Neural progenitor cell (in vitro differentiated cells): Measurements from ENCODE around the gene EFL1. TPM values are rescaled to one million over a fixed set of nuclear protein-coding genes. Genes with fewer than 3 reads are reported as not detected.
"Not testable (repeated sequence)": the region's sequence is repeated elsewhere in the genome, so short reads cannot be mapped to it uniquely, and the experiment has no call there.

Source experiments
- DNase-seq: peaks from one replicate; pipeline ENCODE4 v3.0.0-alpha.2; 2016; ENCODE audit warnings: low spot score
- H2AFZ ChIP-seq: fragments of 200-600 bp; sonication (generic); replicated peaks from 2 replicates; pipeline ENCODE4 v1.6.1; 2016; ENCODE audit warnings: antibody characterized with exemption
- H3F3A ChIP-seq: fragments of 200-600 bp; sonication (generic); 2 replicates; pipeline ENCODE4 v1.6.1; 2016; ENCODE audit warnings: antibody characterized with exemption, low read depth
- H3K27ac ChIP-seq: fragments of 200-600 bp; sonication (generic); 2 replicates; pipeline ENCODE4 v1.5.1; 2016; ENCODE audit warnings: mild to moderate bottlenecking
- H3K27me3 ChIP-seq: fragments of 200-600 bp; sonication (generic); 2 replicates; pipeline ENCODE4 v1.6.1; 2016; ENCODE audit warnings: mild to moderate bottlenecking, moderate library complexity
- H3K36me3 ChIP-seq: fragments of 200-600 bp; sonication (generic); 2 replicates; pipeline ENCODE4 v1.5.1; 2016
- H3K4me1 ChIP-seq: fragments of 200-600 bp; sonication (generic); 2 replicates; pipeline ENCODE4 v1.6.1; 2016; ENCODE audit warnings: mixed run types
- H3K4me2 ChIP-seq: fragments of 200-600 bp; sonication (generic); 2 replicates; pipeline ENCODE4 v1.6.1; 2016
- H3K4me3 ChIP-seq: fragments of 200-600 bp; sonication (generic); 2 replicates; pipeline ENCODE4 v1.5.1; 2016
- H3K79me2 ChIP-seq: fragments of 200-600 bp; sonication (generic); 2 replicates; pipeline ENCODE4 v1.6.1; 2016; ENCODE audit warnings: low read depth
- H3K9ac ChIP-seq: fragments of 200-600 bp; sonication (generic); 2 replicates; pipeline ENCODE4 v1.6.1; 2016
- H3K9me3 ChIP-seq: fragments of 200-600 bp; sonication (generic); 2 replicates; pipeline ENCODE4 v1.5.1; 2016; ENCODE audit warnings: low read depth
- H4K20me1 ChIP-seq: fragments of 200-600 bp; sonication (generic); 2 replicates; pipeline ENCODE4 v1.6.1; 2016; ENCODE audit warnings: low read depth
- H3K27ac Mint-ChIP-seq: 3 replicates; pipeline ENCODE4 v1.8.0; 2021; ENCODE audit warnings: mixed read lengths
- H3K27me3 Mint-ChIP-seq: 2 replicates; pipeline ENCODE4 v1.8.0; 2022; ENCODE audit warnings: low read depth, mild to moderate bottlenecking, inconsistent platforms, moderate library complexity, mixed read lengths; ENCODE audit not compliant: insufficient read depth
- H3K36me3 Mint-ChIP-seq: 3 replicates; pipeline ENCODE4 v1.8.0; 2021; ENCODE audit warnings: mixed read lengths
- H3K4me1 Mint-ChIP-seq: 3 replicates; pipeline ENCODE4 v1.8.0; 2021; ENCODE audit warnings: mixed read lengths
- H3K4me3 Mint-ChIP-seq: 3 replicates; pipeline ENCODE4 v1.8.0; 2021; ENCODE audit warnings: mild to moderate bottlenecking, moderate library complexity, mixed read lengths
- H3K9me3 Mint-ChIP-seq: 3 replicates; pipeline ENCODE4 v1.8.0; 2020; ENCODE audit warnings: mixed read lengths
- EZH2 ChIP-seq: fragments of 200-600 bp; sonication (generic); IDR thresholded peaks from 2 replicates; pipeline ENCODE4 v1.6.1; 2017; ENCODE audit warnings: antibody characterized with exemption, mild to moderate bottlenecking, moderate library complexity
- EZH2phosphoT487 ChIP-seq: fragments of 200-600 bp; sonication (generic); IDR thresholded peaks from 2 replicates; pipeline ENCODE4 v1.6.1; 2017; ENCODE audit warnings: antibody characterized with exemption
- total RNA-seq: library from RNA; depleted of rRNA; stranded (reverse); fragments of >200 nt; gene quantifications from 2 replicates; pipeline ENCODE4 v1.2.3, GENCODE V29; 2015; ENCODE audit warnings: low replicate concordance
- TF ChIP-seq, protein P1 (sequence below): fragments of 200-600 bp; sonication (generic); IDR thresholded peaks from 2 replicates; pipeline ENCODE4 v1.5.1; 2017; ENCODE audit warnings: antibody characterized with exemption, mild to moderate bottlenecking

The EFL1 gene
- total RNA-seq, 1 donor from 2014 or later, result 42.4 TPM

DNA sequence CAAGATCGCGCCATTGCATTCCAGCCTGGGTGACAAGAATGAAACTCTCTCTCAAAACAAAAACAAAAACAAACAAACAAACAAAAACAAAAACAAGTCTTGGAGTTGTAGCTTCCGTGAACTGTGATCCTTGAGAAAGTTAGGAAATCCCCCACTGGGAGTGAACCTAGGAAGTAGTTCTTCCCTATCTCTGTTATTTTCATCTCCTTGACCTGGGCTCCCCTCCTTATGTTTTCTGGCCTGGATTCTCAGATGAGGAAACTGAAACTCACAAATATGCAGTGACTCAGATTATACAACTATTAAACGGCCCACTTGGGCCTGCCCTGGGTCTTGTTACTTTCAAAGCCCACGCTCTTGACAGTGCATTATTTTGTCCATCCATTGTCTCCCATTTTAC lies 29.7 kb upstream of the EFL1 start:
- no peak for DNase-seq
- no peak overlapping the region for H3K9ac ChIP-seq
- no peaks in the 10 kb centered on the region for H3F3A ChIP-seq
- H3K4me3 Mint-ChIP-seq, result no peak overlapping the region
- H4K20me1 ChIP-seq, result no peaks in the 10 kb centered on the region
- no peak overlapping the region for H2AFZ ChIP-seq
- no peaks in the 10 kb centered on the region for H3K9me3 ChIP-seq
- peaks cover 11% of the 10 kb centered on the region for H3K9me3 Mint-ChIP-seq
- peaks cover 12% of the 10 kb centered on the region for H3K4me1 ChIP-seq
- H3K36me3 Mint-ChIP-seq, result no peaks in the 10 kb centered on the region
- peaks cover 3% of the 10 kb centered on the region for H3K27me3 Mint-ChIP-seq
- TF ChIP-seq, protein P1, sequence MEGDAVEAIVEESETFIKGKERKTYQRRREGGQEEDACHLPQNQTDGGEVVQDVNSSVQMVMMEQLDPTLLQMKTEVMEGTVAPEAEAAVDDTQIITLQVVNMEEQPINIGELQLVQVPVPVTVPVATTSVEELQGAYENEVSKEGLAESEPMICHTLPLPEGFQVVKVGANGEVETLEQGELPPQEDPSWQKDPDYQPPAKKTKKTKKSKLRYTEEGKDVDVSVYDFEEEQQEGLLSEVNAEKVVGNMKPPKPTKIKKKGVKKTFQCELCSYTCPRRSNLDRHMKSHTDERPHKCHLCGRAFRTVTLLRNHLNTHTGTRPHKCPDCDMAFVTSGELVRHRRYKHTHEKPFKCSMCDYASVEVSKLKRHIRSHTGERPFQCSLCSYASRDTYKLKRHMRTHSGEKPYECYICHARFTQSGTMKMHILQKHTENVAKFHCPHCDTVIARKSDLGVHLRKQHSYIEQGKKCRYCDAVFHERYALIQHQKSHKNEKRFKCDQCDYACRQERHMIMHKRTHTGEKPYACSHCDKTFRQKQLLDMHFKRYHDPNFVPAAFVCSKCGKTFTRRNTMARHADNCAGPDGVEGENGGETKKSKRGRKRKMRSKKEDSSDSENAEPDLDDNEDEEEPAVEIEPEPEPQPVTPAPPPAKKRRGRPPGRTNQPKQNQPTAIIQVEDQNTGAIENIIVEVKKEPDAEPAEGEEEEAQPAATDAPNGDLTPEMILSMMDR, result no peak
- TF ChIP-seq EZH2phosphoT487 (no peak), EZH2 (no peak)
- no peaks in the 10 kb centered on the region for H3K36me3 ChIP-seq
- no peak overlapping the region for H3K4me2 ChIP-seq
- H3K27me3 ChIP-seq, result no peaks in the 10 kb centered on the region
- H3K79me2 ChIP-seq, result no peaks in the 10 kb centered on the region
- H3K4me1 Mint-ChIP-seq, result peaks cover 9% of the 10 kb centered on the region
- no peak overlapping the region for H3K27ac Mint-ChIP-seq
- no peak overlapping the region for H3K27ac ChIP-seq
- H3K4me3 ChIP-seq, result no peak overlapping the region

DNA sequence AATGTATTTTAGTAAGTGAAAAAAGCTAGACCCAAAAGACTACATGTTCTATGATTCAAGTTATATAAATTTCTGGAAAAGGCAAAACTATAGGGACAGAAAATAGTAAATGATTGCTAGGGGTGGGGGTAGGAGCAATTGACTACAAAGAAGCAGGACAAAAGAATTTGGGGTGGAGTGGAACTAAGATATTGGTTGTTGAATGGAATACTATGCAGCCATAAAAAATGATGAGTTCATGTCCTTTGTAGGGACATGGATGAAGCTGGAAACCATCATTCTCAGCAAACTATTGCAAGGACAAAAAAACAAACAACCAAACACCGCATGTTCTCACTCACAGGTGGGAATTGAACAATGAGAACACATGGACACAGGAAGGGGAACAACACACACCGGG lies 25.7 kb upstream of the EFL1 start:
- not testable (repeated sequence) for H3K36me3 Mint-ChIP-seq

DNA sequence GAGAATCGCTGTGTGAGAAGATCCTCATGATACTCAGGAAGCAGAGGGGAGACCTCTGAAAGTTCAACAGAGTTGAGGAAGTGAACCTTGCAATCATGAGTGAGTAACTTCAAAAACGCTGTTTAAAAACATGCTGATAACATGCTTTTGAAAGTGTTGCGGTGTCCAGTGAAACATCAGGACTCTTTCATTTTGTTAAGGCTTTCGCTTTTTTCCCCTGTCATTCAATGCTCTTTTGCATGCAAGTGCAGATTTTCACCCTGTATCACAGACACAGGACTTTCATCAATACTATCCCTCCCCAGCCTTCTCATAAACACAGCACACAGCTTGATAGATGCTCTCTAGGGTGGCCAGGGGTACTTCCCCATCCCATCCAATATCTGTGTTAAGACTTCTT lies 23.9 kb upstream of the EFL1 start:
- not testable (repeated sequence) for H3K27me3 ChIP-seq, H2AFZ ChIP-seq, H3K36me3 ChIP-seq, H3K27me3 Mint-ChIP-seq, H3K27ac ChIP-seq, H3K9me3 ChIP-seq, H3K4me1 ChIP-seq, H3K36me3 Mint-ChIP-seq, H3K27ac Mint-ChIP-seq, DNase-seq, H3F3A ChIP-seq, H3K4me3 ChIP-seq, H3K4me3 Mint-ChIP-seq, H3K79me2 ChIP-seq, H3K4me2 ChIP-seq, H4K20me1 ChIP-seq, H3K9ac ChIP-seq, H3K4me1 Mint-ChIP-seq
- H3K9me3 Mint-ChIP-seq, result peaks cover 11% of the 10 kb centered on the region

More for the DNA sequence above, 25.7 kb upstream of the EFL1 start:
- not testable (repeated sequence) for H3K4me3 Mint-ChIP-seq, H3K36me3 ChIP-seq, H3K4me1 Mint-ChIP-seq, H3K27me3 Mint-ChIP-seq, H3F3A ChIP-seq, H3K79me2 ChIP-seq, H3K27ac Mint-ChIP-seq, H3K9me3 ChIP-seq, DNase-seq, H3K4me1 ChIP-seq, H3K9ac ChIP-seq, H3K4me3 ChIP-seq, H3K27ac ChIP-seq, H3K4me2 ChIP-seq, H2AFZ ChIP-seq, H3K27me3 ChIP-seq, H4K20me1 ChIP-seq
- peaks cover 11% of the 10 kb centered on the region for H3K9me3 Mint-ChIP-seq

DNA sequence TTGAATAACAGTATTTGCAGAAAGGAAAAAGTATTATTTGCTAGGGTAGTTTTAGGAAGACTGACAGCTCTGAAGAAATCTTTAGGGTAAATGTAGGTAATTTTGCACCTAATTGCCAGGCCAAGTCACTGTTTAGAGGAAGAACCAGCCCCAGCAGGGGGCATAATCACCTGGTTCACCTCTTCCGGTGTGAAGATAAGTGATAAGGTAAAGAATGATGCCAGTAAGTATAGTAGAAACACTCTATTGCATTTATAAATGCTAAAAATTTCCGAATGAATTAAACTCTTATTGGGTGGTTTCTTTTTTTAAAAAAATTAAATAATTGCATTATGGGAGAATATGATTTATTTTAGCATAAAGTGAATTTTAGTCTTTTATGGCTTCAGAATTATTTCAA lies 21.8 kb upstream of the EFL1 start:
- not testable (repeated sequence) for DNase-seq, H3K27ac Mint-ChIP-seq, H3K27me3 ChIP-seq, H4K20me1 ChIP-seq, H3K4me3 ChIP-seq, H3K4me1 ChIP-seq, H3K9ac ChIP-seq, H3K4me3 Mint-ChIP-seq, H3K4me2 ChIP-seq, H2AFZ ChIP-seq, H3K36me3 Mint-ChIP-seq, H3K4me1 Mint-ChIP-seq, H3K27ac ChIP-seq, H3K79me2 ChIP-seq, H3K36me3 ChIP-seq, H3K9me3 ChIP-seq, H3K27me3 Mint-ChIP-seq, H3F3A ChIP-seq
- peaks cover 11% of the 10 kb centered on the region for H3K9me3 Mint-ChIP-seq

DNA sequence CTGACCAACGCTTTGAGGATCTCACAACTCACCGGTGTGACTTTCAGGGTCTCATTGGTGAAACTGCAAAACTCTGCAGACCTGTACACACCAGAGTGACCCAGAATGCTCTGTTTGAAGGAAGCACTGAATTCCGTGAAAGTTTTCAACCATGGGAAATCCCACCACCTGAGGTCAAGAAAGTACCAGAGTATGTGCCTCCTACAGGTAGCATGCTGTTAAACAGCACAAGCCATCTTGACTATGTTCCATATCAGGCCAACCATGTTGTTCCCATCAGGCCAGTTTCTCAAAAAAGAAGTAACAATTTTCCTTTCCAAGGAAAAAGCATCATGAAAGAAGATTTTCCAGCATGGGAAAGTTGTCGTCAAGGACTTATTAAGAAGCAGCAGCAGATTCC lies 19.9 kb upstream of the EFL1 start:
- H3K79me2 ChIP-seq, H3K4me1 Mint-ChIP-seq, H3K4me3 Mint-ChIP-seq, H3K9me3 Mint-ChIP-seq, H3F3A ChIP-seq, H3K27ac Mint-ChIP-seq, H3K4me3 ChIP-seq, DNase-seq, H4K20me1 ChIP-seq, H3K4me1 ChIP-seq, H3K27me3 ChIP-seq, H3K9me3 ChIP-seq, H3K36me3 ChIP-seq, H3K9ac ChIP-seq, H3K27me3 Mint-ChIP-seq, H3K27ac ChIP-seq, H3K4me2 ChIP-seq, H3K36me3 Mint-ChIP-seq: not testable (repeated sequence)
- peak overlapping the region; percentile 26 for H2AFZ ChIP-seq
